Measurements from ENCODE around the gene ADGRA1.

DNA sequence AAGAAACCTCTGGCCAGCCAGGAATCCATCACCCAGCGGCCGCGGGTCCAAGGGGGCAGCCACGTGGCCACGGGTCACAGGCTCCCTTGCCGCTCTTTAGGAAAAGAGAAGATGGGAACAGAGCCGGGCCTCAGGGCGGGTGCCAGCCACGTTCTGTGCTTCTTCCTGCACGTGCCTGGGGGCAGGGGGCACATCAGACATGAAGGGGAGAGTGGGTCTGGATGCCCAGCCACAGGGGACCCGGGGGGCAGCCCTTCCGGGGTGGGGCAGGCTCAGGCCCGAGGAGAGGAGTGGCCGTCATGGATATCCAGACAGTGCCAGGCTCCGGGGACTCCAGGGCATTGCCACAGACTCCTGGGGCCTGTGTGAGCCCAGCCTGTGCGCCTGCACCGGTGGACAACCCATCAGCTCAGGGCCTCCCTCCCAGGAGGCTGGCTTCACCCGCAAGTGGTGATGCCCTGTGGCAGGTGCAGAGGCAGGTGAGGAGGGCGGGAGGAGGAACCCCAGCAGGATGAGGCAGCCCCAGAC is 31.0 kb upstream of the ADGRA1 start:
- TF ChIP-seq, protein P1, sequence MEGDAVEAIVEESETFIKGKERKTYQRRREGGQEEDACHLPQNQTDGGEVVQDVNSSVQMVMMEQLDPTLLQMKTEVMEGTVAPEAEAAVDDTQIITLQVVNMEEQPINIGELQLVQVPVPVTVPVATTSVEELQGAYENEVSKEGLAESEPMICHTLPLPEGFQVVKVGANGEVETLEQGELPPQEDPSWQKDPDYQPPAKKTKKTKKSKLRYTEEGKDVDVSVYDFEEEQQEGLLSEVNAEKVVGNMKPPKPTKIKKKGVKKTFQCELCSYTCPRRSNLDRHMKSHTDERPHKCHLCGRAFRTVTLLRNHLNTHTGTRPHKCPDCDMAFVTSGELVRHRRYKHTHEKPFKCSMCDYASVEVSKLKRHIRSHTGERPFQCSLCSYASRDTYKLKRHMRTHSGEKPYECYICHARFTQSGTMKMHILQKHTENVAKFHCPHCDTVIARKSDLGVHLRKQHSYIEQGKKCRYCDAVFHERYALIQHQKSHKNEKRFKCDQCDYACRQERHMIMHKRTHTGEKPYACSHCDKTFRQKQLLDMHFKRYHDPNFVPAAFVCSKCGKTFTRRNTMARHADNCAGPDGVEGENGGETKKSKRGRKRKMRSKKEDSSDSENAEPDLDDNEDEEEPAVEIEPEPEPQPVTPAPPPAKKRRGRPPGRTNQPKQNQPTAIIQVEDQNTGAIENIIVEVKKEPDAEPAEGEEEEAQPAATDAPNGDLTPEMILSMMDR (IDR thresholded peaks at IDR 0.05), result no peak
- no peak for TF ChIP-seq POLR2A (IDR thresholded peaks at IDR 0.05)

Measured in prostate gland (tissue), 2 donors.